Measurements from ENCODE around the gene AKT1.
"Not testable (repeated sequence)": the region's sequence is repeated elsewhere in the genome, so short reads cannot be mapped to it uniquely, and the experiment has no call there.

The AKT1 gene

DNA sequence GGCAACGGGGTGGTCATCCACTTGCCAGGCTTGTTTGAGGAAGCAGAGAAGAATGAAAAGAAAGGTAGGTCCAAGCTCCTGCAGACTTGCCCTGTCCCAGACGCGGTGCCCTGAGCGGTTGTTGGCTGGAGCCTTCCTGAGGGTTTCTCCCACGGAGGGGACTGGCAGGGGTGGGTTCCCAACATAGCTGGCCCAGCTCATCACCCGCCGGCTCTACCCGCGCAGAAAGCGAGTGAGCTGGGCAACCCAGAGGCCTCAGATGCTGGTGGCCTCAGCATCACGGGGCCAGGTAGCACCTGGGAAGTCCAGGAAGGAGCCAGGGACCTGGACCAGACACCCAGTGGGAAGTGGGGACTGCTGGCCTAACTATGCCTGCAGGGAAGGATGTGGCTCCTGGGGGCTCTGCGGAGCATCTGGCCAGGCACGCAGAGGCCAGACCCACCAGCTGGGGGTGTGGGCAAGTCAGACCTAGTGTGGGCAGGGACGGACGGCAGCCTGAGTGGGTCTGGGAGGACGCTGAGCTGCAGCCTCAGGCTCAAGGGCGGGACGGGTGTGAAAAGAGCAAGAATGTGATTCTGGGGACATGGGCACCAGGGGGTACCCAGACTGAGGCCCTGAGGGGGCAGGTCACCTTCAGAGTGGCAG lies 57.1 kb downstream of the AKT1 start:
- DNase-seq (ENCODE audit: low read depth): no peak

- DNase-seq (ENCODE audit: low read depth): no peak
Observed at GRCh38 chr14:104735830-104736642, 59.5 kb downstream of the AKT1 start.

- DNase-seq (ENCODE audit: low read depth): no peak
Observed at GRCh38 chr14:104734991-104735779, 60.4 kb downstream of the AKT1 start.

DNA sequence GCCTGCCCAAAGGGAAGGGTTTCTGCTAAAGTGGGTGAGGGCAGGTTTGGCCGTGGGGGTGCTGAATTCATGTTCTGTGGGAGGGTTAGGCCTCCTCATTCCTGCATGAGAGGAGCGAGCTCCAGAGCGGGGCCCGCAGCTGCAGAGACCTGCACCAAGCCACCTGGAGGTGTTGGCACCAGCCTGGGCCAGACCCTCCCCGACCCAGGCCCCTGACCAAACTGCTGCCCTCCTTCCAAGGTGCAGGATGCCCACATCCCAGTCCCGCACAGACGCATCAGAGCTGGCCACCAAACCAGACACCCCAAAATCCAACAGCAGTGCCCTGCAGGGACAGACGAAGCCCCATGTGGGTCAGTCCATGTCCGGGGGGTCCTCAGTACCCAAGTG lies 61.0 kb downstream of the AKT1 start:
- DNase-seq (ENCODE audit: low read depth): no peak

- no peak for DNase-seq (ENCODE audit: low read depth)
Observed at GRCh38 chr14:104734051-104734587, 61.4 kb downstream of the AKT1 start.

DNA sequence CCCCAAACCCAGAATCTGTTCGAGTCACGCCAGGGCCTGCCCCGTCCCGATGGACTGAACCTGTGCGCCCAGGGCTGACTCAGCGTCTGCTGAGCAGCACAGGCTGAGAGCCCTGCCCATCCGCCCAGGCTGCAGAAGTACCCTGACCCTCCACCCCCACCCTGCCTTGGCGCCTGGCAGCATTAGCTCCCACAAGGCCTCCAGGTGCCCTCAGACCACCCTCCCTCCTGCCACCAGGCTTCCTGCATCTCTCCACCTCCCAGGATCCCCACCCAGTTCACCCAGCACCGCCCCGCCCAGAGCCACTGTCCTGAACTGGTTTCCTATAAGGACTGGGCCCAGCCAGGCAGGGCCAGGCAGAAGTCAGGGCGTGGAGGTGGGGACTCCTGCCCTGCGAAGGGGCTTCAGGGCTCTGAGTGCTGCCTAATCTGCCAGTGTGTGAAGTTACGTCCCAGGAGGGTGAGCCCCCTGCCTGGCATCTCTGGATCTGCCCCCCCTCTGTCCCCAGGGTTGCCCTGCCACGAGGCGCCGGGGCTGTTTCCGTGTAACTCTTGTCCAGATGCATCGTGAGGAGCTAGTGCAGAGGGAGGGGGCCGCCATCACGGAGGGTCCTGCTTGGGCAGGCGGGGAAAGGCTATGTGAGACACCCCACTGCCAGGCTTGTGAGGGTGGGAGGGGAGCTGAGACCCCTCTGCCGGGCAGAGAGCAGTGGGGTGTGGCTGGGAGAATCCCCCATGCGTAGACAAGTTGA lies 62.4 kb downstream of the AKT1 start:
- DNase-seq (ENCODE audit: low read depth): no peak

DNA sequence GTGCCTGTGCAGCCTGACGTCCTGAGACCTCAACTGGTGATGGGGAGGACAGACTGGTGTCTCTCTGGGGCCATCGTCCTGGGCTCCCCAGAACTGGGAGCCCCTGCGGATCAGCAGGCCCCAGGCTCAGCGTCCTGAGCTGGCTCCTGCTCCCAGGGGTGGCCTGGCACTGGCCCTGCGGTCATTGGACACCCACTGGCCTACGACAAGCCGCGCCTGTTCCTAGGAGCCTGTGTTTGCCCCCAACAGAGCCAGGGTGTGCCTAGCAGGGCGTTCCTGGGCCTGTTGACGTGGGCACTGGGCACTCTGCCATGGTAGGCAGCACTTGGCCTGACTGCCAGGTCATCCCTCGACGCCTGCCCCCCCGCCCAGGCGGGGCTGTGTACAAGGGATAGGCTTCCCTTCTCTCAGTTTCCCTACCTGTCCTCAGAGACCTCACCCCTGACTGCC lies 63.2 kb downstream of the AKT1 start:
- DNase-seq (ENCODE audit: low read depth): no peak

DNA sequence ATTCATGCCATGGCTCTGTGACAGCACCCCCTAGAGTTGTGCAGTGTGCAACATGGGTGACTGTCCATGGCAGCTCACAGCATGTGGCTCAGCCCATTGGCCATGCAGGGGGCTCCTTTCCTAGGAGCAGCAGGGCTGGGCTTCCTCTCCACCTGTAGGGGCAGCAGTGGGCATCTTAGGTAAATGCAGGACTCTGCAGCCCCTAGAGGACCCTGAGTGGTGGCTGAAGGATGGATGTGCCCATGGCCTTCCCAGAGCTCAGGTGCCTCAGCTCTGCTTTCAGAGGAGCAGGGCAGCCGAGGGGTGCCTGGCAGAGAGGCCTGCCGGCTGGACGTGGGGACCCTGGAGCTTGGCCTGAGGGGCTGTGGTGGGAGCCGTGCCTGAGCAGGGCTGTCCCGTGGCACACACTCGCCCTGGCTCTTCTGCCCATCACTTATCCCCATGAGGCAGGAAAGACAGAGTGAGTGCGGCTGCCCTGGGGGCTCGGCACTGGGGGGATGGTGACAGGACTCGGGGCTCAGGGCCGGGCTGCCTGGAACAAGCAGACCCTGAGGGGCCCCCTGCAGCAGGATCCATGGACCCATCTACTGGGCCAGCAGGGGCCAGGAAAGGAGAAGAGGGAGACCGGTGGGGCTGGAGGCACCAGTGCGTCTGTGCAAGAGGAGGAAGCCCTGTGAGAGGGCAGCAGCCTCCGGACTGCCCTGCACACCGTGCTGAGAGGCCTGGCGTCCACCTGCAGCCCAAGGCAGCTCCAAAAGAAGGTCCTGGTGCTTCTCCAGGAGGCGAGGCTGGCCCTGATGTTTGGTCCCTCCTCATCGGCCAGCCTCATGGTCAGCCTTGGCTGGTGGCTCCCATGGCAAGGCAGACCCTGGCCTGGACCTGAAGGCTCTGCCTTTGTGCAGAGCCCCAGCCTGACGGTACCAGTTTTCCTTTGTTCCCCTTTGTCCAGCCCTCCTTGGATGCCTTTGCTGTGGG lies 63.9 kb downstream of the AKT1 start:
- no peak for DNase-seq (ENCODE audit: low read depth)

- no peak for DNase-seq (ENCODE audit: low read depth)
Observed at GRCh38 chr14:104730487-104730886, 65.1 kb downstream of the AKT1 start.

DNA sequence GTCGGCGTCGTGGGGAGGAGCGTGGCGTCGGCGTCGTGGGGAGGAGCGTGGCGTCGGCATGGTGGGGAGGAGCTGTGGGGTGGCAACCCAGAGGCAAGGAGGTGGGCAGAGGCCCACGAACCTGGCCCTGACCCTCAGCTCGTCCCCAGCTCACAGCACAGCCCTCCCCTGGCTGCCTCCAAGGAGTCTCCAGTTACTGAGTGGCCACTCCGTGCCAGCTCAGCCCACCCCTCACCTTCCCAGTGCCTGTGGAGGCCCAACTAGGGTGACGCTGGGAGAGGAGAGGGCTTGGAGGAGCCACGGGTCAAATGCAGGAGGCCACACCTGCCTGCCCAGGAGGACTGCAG lies 65.7 kb downstream of the AKT1 start:
- no peak for DNase-seq (ENCODE audit: low read depth)

GRCh38 chr14:104729176-104729834 lies 66.2 kb downstream of the AKT1 start:
- DNase-seq (ENCODE audit: low read depth): not testable (repeated sequence)

GRCh38 chr14:104728631-104729030 lies 66.9 kb downstream of the AKT1 start:
- no peak for DNase-seq (ENCODE audit: low read depth)

DNA sequence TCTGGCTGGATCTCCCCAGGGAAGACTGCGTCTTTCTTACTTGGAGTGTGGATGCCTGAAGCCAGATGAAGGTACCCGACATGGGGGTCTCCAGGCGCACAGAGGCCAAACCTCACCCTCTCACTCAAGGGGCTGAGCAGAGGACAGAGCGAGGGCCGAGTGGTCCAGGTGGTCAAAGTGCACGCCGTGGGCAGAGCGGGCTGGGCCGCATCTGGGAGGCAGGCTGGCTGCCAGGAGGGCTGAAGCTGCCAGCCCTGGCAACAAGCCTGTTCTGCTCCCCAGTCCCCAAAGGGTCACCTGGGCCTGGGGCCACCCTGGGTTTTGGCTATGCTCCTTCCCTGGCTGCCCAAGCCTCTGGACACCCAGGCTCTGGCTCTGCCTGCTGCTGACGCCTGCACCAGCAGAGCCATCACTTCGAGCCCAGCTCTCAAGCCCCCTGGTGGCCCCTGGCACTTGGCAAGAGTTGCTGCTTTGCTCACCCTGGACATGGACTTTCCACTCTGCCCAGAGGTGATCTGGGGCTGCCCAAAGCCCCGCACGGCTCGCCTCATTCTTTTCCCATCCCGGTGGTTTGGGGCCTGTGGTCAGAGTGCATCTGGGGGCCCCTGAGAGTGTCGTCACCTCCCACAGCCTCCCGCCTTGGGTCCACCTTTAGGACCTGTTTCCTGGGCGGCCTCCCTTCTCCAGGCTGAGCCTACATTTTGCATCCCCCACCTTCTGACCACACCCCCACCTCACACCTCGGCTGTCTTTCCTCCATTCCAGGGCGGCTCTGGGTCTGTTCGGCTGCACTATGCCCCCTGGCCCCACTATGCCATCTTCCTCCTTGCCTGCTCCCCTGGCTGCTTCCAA lies 68.7 kb downstream of the AKT1 start:
- no peak for DNase-seq (ENCODE audit: low read depth)

- DNase-seq (ENCODE audit: low read depth): no peak
Observed at GRCh38 chr14:104725772-104726548, 69.6 kb downstream of the AKT1 start.

- no peak for DNase-seq (ENCODE audit: low read depth)
Observed at GRCh38 chr14:104724981-104725771, 70.4 kb downstream of the AKT1 start.

DNA sequence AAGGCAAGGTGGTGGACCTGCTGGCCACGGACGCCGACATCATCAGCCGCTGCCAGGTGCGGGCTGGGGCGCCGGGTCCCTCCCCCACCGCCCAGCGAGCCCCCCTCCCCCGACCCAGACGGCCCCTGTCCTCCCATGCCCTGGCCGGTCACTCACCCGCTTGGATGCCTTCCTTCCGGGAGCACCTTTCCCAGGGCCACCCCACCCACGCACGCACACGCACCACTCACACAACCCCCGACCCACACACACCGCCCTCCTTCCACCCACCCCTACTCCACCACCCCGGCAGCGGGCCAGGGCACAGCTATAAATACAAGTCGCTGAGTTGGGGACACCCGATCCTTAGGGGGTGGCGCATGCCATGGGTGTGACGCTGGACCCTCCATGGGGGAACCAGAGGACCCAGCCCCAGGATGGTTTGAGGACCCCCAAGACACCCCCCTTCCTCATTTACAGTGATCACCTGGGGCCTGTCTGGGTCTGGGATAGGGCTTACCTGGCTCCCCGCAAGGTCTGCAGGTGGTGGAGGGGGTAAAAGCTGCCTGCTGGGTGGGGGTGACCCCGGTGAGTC lies 71.1 kb downstream of the AKT1 start:
- DNase-seq (ENCODE audit: low read depth): no peak
